ENCODE data around the gene SKOR2.

GRCh38 chr18:47251289-47252120 is at the start of gene SKOR2:
- TF ChIP-seq POLR2A (IDR thresholded peaks at IDR 0.05; ENCODE audit: low read length): no peak
- TF ChIP-seq GATA1 (IDR thresholded peaks at IDR 0.05; ENCODE audit: low read depth, low read length): no peak

Data from erythroblast (primary cell).